Body of pancreas (tissue), 4 donors: ENCODE data around the gene GNAO1.

Experiments
- CTCF ChIP-seq, 7 experiments: fragments of 450-650 bp in 4 of 7; fragments of 200-600 bp in 3 of 7; sonication (generic) in 3 of 7; IDR thresholded peaks; one replicate each; pipeline ENCODE4 v1.5.1; 2016 to 2019; ENCODE audit warnings: antibody characterized with exemption in 7 of 7
- POLR2A ChIP-seq, 3 donors: fragments of 450-650 bp; IDR thresholded peaks; one replicate each; pipeline ENCODE4 v1.6.1; 2016; ENCODE audit warnings: antibody characterized with exemption in 3 of 3, mild to moderate bottlenecking in 2 of 3

- no peak for TF ChIP-seq CTCF (IDR thresholded peaks at IDR 0.05)
- no peak for TF ChIP-seq POLR2A (IDR thresholded peaks at IDR 0.05)
Observed at GRCh38 chr16:56257666-56258342, 66.5 kb downstream of the GNAO1 start.
